ENCODE data around the gene ZNF514. TPM values are rescaled to one million over a fixed set of nuclear protein-coding genes. Genes with fewer than 3 reads are reported as not detected.
"Not testable (repeated sequence)": the region's sequence is repeated elsewhere in the genome, so short reads cannot be mapped to it uniquely, and the experiment has no call there.

ZNF514 gene
- total and polyA plus RNA-seq, 3 experiments from 2014 or later = 9.9 to 12.2 (median 10.3) TPM

- peaks cover 14 to 87% (median 33%) of the 10 kb centered on the region in 3 donors for H3K36me3 Mint-ChIP-seq
- Histone ChIP-seq H3K4me3 (ENCODE audit: low read length) (no peak overlapping the region), H3K9me3 (ENCODE audit: low read length) (no peaks in the 10 kb centered on the region), H3K27ac (ENCODE audit: low read depth, low read length) (no peak overlapping the region), H3K36me3 (ENCODE audit: insufficient read depth, low read length) (peaks cover 70% of the 10 kb centered on the region), H3K27me3 (ENCODE audit: insufficient read depth, low read length, poor library complexity, severe bottlenecking) (no peaks in the 10 kb centered on the region), H3K4me1 (ENCODE audit: insufficient read depth, low read length) (no peaks in the 10 kb centered on the region)
- no peaks in the 10 kb centered on the region for H3K27me3 Mint-ChIP-seq
- H3K9me3 Mint-ChIP-seq = no peaks in the 10 kb centered on the region
- peaks cover 0 to 7% (median 0%) of the 10 kb centered on the region in 3 donors for H3K4me1 Mint-ChIP-seq
- no peak overlapping the region for H3K4me3 Mint-ChIP-seq
- no peak for DNase-seq
- POLR2A ChIA-PET = no interaction called here
- CTCF ChIA-PET = no interaction called here
- H3K27ac Mint-ChIP-seq = peak overlapping the region in 1 of 8 donors; percentile 10
Observed at GRCh38 chr2:95106081-95106480, 53.6 kb downstream of the ZNF514 start.

DNA sequence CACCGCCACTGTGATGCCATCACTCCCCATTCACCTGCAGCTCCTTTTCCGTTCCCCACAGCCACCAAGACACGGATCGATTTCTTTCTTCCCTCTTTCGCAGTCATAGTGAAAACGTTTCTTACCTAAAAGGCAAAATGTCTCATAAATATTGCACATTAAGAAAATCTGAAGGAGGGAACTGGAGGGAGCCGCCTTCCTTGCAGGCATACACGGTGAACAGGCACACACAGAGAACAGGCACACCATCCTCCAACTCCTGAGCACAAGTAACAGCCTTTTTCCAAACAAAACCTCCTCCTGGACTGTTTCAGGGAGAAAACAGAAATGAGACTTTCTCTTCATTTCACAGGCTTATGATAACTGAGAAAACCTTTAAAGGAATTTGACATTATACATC, 55.0 kb downstream of the ZNF514 start:
- H3K4me1 ChIP-seq (ENCODE audit: insufficient read depth, low read length) = no peaks in the 10 kb centered on the region
- Mint-ChIP-seq H3K4me1 (peaks cover 0 to 8% (median 3%) of the 10 kb centered on the region in 3 donors), H3K27me3 (no peaks in the 10 kb centered on the region), H3K36me3 (peaks cover 27 to 88% (median 38%) of the 10 kb centered on the region in 3 donors), H3K27ac (peak overlapping the region in 1 of 8 donors; percentile 45), H3K9me3 (no peaks in the 10 kb centered on the region), H3K4me3 (no peak overlapping the region)
- H3K27me3 ChIP-seq (ENCODE audit: insufficient read depth, low read length, poor library complexity, severe bottlenecking) = no peaks in the 10 kb centered on the region
- peaks cover 75% of the 10 kb centered on the region for H3K36me3 ChIP-seq (ENCODE audit: insufficient read depth, low read length)
- no peak overlapping the region for H3K4me3 ChIP-seq (ENCODE audit: low read length)
- CTCF ChIA-PET = no interaction called here
- POLR2A ChIA-PET = no interaction called here
- no peak for DNase-seq
- no peaks in the 10 kb centered on the region for H3K9me3 ChIP-seq (ENCODE audit: low read length)
- H3K27ac ChIP-seq (ENCODE audit: low read depth, low read length) = no peak overlapping the region

DNA sequence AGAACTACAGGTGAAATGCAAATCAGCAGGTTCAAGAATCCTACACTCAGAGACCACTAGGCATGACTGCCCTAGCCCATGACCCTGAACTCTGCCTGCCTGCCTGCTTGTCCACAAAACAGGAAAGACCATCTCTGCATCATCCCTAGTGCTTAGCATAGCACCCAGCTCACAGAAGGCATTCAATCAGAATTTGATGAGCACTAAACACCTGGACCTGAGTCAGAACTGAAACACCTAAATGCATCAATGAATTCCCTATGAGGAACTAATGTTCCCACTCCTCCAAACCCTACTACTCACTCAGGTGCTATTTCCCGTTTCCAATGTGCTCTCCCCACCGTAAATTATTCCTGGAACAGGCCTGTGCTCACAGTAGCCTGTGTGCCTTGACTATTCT, 59.7 kb downstream of the ZNF514 start:
- no peaks in the 10 kb centered on the region for H3K27me3 Mint-ChIP-seq
- Histone ChIP-seq H3K27me3 (ENCODE audit: insufficient read depth, low read length, poor library complexity, severe bottlenecking) (no peaks in the 10 kb centered on the region), H3K9me3 (ENCODE audit: low read length) (no peaks in the 10 kb centered on the region), H3K27ac (ENCODE audit: low read depth, low read length) (no peak overlapping the region), H3K4me3 (ENCODE audit: low read length) (no peak overlapping the region), H3K4me1 (ENCODE audit: insufficient read depth, low read length) (no peaks in the 10 kb centered on the region), H3K36me3 (ENCODE audit: insufficient read depth, low read length) (peaks cover 43% of the 10 kb centered on the region)
- H3K9me3 Mint-ChIP-seq = no peaks in the 10 kb centered on the region
- DNase-seq = no peak
- ChIA-PET CTCF (no interaction called here), POLR2A (no interaction called here)
- H3K27ac Mint-ChIP-seq = peak overlapping the region in 1 of 8 donors; percentile 55
- no peak overlapping the region for H3K4me3 Mint-ChIP-seq
- peaks cover 25 to 29% (median 26%) of the 10 kb centered on the region in 3 donors for H3K4me1 Mint-ChIP-seq
- peaks cover 38 to 87% (median 44%) of the 10 kb centered on the region in 3 donors for H3K36me3 Mint-ChIP-seq

GRCh38 chr2:95098273-95098672, 61.4 kb downstream of the ZNF514 start:
- H3K27me3 ChIP-seq (ENCODE audit: insufficient read depth, low read length, poor library complexity, severe bottlenecking); H3K27me3 Mint-ChIP-seq; H3K27ac ChIP-seq (ENCODE audit: low read depth, low read length); POLR2A ChIA-PET; H3K4me1 ChIP-seq (ENCODE audit: insufficient read depth, low read length); DNase-seq; H3K4me3 Mint-ChIP-seq; H3K9me3 ChIP-seq (ENCODE audit: low read length); H3K4me3 ChIP-seq (ENCODE audit: low read length); CTCF ChIA-PET; H3K9me3 Mint-ChIP-seq; H3K27ac Mint-ChIP-seq: not testable (repeated sequence)
- peaks cover 34% of the 10 kb centered on the region for H3K36me3 ChIP-seq (ENCODE audit: insufficient read depth, low read length)
- Mint-ChIP-seq H3K4me1 (peaks cover 29 to 39% (median 35%) of the 10 kb centered on the region in 3 donors), H3K36me3 (peaks cover 36 to 89% (median 44%) of the 10 kb centered on the region in 3 donors)

Other genes starting within 250 kb of the ZNF514 start
- 10 to 100 TPM; 25.2 to 27.3 TPM for gene MAL, start 134.1 kb downstream of the ZNF514 start, total RNA-seq
- gene MAL, start 134.1 kb downstream of the ZNF514 start, polyA plus RNA-seq = 50.4 TPM
- gene MRPS5, start 38.0 kb downstream of the ZNF514 start, total RNA-seq = 10 to 100 TPM; 69.0 to 75.9 TPM
- gene MRPS5, start 38.0 kb downstream of the ZNF514 start, polyA plus RNA-seq = 45.8 TPM
- gene ZNF2, start 6.0 kb upstream of the ZNF514 start, total RNA-seq = 1 to 10 TPM; 5.3 to 5.7 TPM
- gene ZNF2, start 6.0 kb upstream of the ZNF514 start, polyA plus RNA-seq = 2.6 TPM
- gene ZNF892, start 47.7 kb upstream of the ZNF514 start, total RNA-seq = 1 to 10 TPM; 4.3 to 4.7 TPM
- gene ZNF892, start 47.7 kb upstream of the ZNF514 start, polyA plus RNA-seq = 0.39 TPM
- gene PROM2, start 114.6 kb upstream of the ZNF514 start, total RNA-seq = under 1 TPM; 0.18 to 0.46 TPM
- gene PROM2, start 114.6 kb upstream of the ZNF514 start, polyA plus RNA-seq = not detected
- not detected for gene KCNIP3, start 137.5 kb upstream of the ZNF514 start, total RNA-seq
- not detected for gene KCNIP3, start 137.5 kb upstream of the ZNF514 start, polyA plus RNA-seq
- 10 to 100 TPM; 28.8 to 32.3 TPM for gene FAHD2A, start 242.9 kb upstream of the ZNF514 start, total RNA-seq
- gene FAHD2A, start 242.9 kb upstream of the ZNF514 start, polyA plus RNA-seq = 20.0 TPM

Measured in CD8-positive, alpha-beta memory T cell (primary cell).